WERI-Rb-1 (cell line): ENCODE results near the gene MSTN.
"Not testable (repeated sequence)": the region's sequence is repeated elsewhere in the genome, so short reads cannot be mapped to it uniquely, and the experiment has no call there.

ENCODE experiments used
- DNase-seq: peaks from one replicate; pipeline ENCODE4 v3.0.0-alpha.2; 2020
- H3K27ac ChIP-seq: fragments of 250-450 bp; sonication (Bioruptor Pico); 2 replicates; pipeline ENCODE4 v1.5.1; 2020; ENCODE audit warnings: mild to moderate bottlenecking, moderate library complexity
- H3K27me3 ChIP-seq: fragments of 250-450 bp; sonication (Bioruptor Pico); 2 replicates; pipeline ENCODE4 v1.5.1; 2021; ENCODE audit warnings: mild to moderate bottlenecking, low read depth, moderate library complexity; ENCODE audit not compliant: insufficient read depth, severe bottlenecking
- H3K36me3 ChIP-seq: fragments of 250-450 bp; sonication (Bioruptor Pico); 2 replicates; pipeline ENCODE4 v1.5.1; 2020; ENCODE audit warnings: mild to moderate bottlenecking, moderate library complexity
- H3K4me3 ChIP-seq: 2 replicates; pipeline ENCODE4 v1.5.1; 2011; ENCODE audit warnings: low read depth, mild to moderate bottlenecking, control low read depth, low read length
- H3K9me3 ChIP-seq: fragments of 250-450 bp; sonication (Bioruptor Pico); 2 replicates; pipeline ENCODE4 v1.5.1; 2021; ENCODE audit warnings: mild to moderate bottlenecking, moderate library complexity; ENCODE audit not compliant: severe bottlenecking
- CTCF ChIP-seq: IDR thresholded peaks from 2 replicates; pipeline ENCODE4 v1.5.1; 2011; ENCODE audit warnings: low read depth, mild to moderate bottlenecking, control low read depth, inconsistent platforms, low read length

The MSTN gene

GRCh38 chr2:190052307-190052706 lies 10.2 kb downstream of the MSTN start:
- Histone ChIP-seq H3K27ac (no peak overlapping the region), H3K27me3 (no peaks in the 10 kb centered on the region), H3K36me3 (no peaks in the 10 kb centered on the region), H3K9me3 (no peaks in the 10 kb centered on the region), H3K4me3 (no peak overlapping the region)
- DNase-seq = no peak
- TF ChIP-seq CTCF = no peak

GRCh38 chr2:190051223-190051622 lies 11.3 kb downstream of the MSTN start:
- Histone ChIP-seq H3K36me3 (no peaks in the 10 kb centered on the region), H3K27ac (no peak overlapping the region), H3K27me3 (no peaks in the 10 kb centered on the region), H3K4me3 (no peak overlapping the region), H3K9me3 (no peaks in the 10 kb centered on the region)
- DNase-seq = no peak
- TF ChIP-seq CTCF = no peak

- no peak overlapping the region for H3K27ac ChIP-seq
- H3K9me3 ChIP-seq = no peaks in the 10 kb centered on the region
- H3K36me3 ChIP-seq = no peaks in the 10 kb centered on the region
- H3K27me3 ChIP-seq = no peaks in the 10 kb centered on the region
- no peak for TF ChIP-seq CTCF
- DNase-seq = no peak
- no peak overlapping the region for H3K4me3 ChIP-seq
Observed at GRCh38 chr2:190050001-190050400, 12.5 kb downstream of the MSTN start.

- TF ChIP-seq CTCF = no peak
- no peak overlapping the region for H3K4me3 ChIP-seq
- no peaks in the 10 kb centered on the region for H3K9me3 ChIP-seq
- no peaks in the 10 kb centered on the region for H3K36me3 ChIP-seq
- no peaks in the 10 kb centered on the region for H3K27me3 ChIP-seq
- no peak for DNase-seq
- no peak overlapping the region for H3K27ac ChIP-seq
Observed at GRCh38 chr2:190044866-190045265, 17.7 kb downstream of the MSTN start.

- no peak for TF ChIP-seq CTCF
- DNase-seq = no peak
- no peaks in the 10 kb centered on the region for H3K36me3 ChIP-seq
- H3K9me3 ChIP-seq = no peaks in the 10 kb centered on the region
- no peak overlapping the region for H3K4me3 ChIP-seq
- H3K27ac ChIP-seq = no peak overlapping the region
- H3K27me3 ChIP-seq = no peaks in the 10 kb centered on the region
Observed at GRCh38 chr2:190043441-190043840, 19.1 kb downstream of the MSTN start.

GRCh38 chr2:190036071-190036470 lies 26.5 kb downstream of the MSTN start:
- no peak overlapping the region for H3K4me3 ChIP-seq

GRCh38 chr2:190034417-190034816 lies 28.1 kb downstream of the MSTN start:
- not testable (repeated sequence) for H3K4me3 ChIP-seq, H3K9me3 ChIP-seq, DNase-seq, H3K27me3 ChIP-seq, H3K27ac ChIP-seq, H3K36me3 ChIP-seq

More at GRCh38 chr2:190036071-190036470, 26.5 kb downstream of the MSTN start:
- Histone ChIP-seq H3K9me3 (no peaks in the 10 kb centered on the region), H3K27me3 (no peaks in the 10 kb centered on the region), H3K36me3 (no peaks in the 10 kb centered on the region), H3K27ac (no peak overlapping the region)
- DNase-seq = no peak
- TF ChIP-seq CTCF = no peak
